ENCODE data around the gene ISCU. TPM values are rescaled to one million over a fixed set of nuclear protein-coding genes. Genes with fewer than 3 reads are reported as not detected.

Gene ISCU
- total RNA-seq, 1 experiment from 2014 or later: 84.8 TPM

- Histone ChIP-seq H3K36me3 (ENCODE audit: low read depth) (no peaks in the 10 kb centered on the region), H2AFZ (no peak overlapping the region), H3K4me1 (replicated peaks; ENCODE audit: insufficient read depth) (0 out of 2 replicates have a peak, but pooled peaks cover 5% of the 10 kb centered on the region), H3F3A (ENCODE audit: insufficient read depth, low read depth) (no peaks in the 10 kb centered on the region), H3K9me2 (ENCODE audit: insufficient read depth) (no peaks in the 10 kb centered on the region), H3K4me3 (no peak overlapping the region), H4K20me1 (ENCODE audit: insufficient read depth) (no peaks in the 10 kb centered on the region), H3K79me2 (ENCODE audit: low read depth) (no peaks in the 10 kb centered on the region), H3K9me3 (ENCODE audit: insufficient read depth, low read depth) (no peaks in the 10 kb centered on the region), H3K27me3 (ENCODE audit: insufficient read depth, low read depth) (no peaks in the 10 kb centered on the region), H3K4me2 (no peak overlapping the region), H3K27ac (no peak overlapping the region)
- DNase-seq: no peak
- BruUV-seq (replicated peaks): no TSS peak
- intact Hi-C loops (cut with micrococcal nuclease; ENCODE audit: unreplicated experiment): loop anchor here (10.0 kb wide), 2 partner anchors 96 to 696 kb away; partner anchors contain the start of gene FICD
- TF ChIP-seq CTCF (conservative IDR thresholded peaks at IDR 0.05): no peak
- TF ChIP-seq EZH2 (IDR thresholded peaks at IDR 0.05; ENCODE audit: low read depth): no peak
- ChIA-PET POLR2A (ENCODE audit: unreplicated experiment) (no interaction called here), CTCF (interaction anchor here (0.6 kb wide), 1 partner anchor 741 kb away, joined by 8 read pairs; no protein-coding TSS in a partner anchor)
These were observed 48.6 kb downstream of the ISCU start for GRCh38 chr12:108610856-108611605.

- Histone ChIP-seq H3K4me3 (no peak overlapping the region), H3K36me3 (ENCODE audit: low read depth) (no peaks in the 10 kb centered on the region), H3F3A (ENCODE audit: insufficient read depth, low read depth) (no peaks in the 10 kb centered on the region), H3K27me3 (ENCODE audit: insufficient read depth, low read depth) (no peaks in the 10 kb centered on the region), H3K4me2 (no peak overlapping the region), H3K9me3 (ENCODE audit: insufficient read depth, low read depth) (no peaks in the 10 kb centered on the region), H2AFZ (no peak overlapping the region), H4K20me1 (ENCODE audit: insufficient read depth) (no peaks in the 10 kb centered on the region), H3K9me2 (ENCODE audit: insufficient read depth) (no peaks in the 10 kb centered on the region), H3K4me1 (replicated peaks; ENCODE audit: insufficient read depth) (0 out of 2 replicates have a peak, but pooled peaks cover 5% of the 10 kb centered on the region), H3K27ac (no peak overlapping the region), H3K79me2 (ENCODE audit: low read depth) (no peaks in the 10 kb centered on the region)
- no peak for DNase-seq
- no TSS peak for BruUV-seq (replicated peaks)
- intact Hi-C loops (cut with micrococcal nuclease; ENCODE audit: unreplicated experiment): loop anchor here (10.0 kb wide), 2 partner anchors 97 to 697 kb away; partner anchors contain the start of gene FICD
- POLR2A ChIA-PET (ENCODE audit: unreplicated experiment): no interaction called here
- TF ChIP-seq EZH2 (IDR thresholded peaks at IDR 0.05; ENCODE audit: low read depth): no peak
- TF ChIP-seq CTCF (conservative IDR thresholded peaks at IDR 0.05): peak; percentile 58
- CTCF ChIA-PET: interaction anchor here (0.6 to 1.0 kb wide), 2 partner anchors 189 to 741 kb away, joined by 4 to 8 read pairs; no protein-coding TSS in a partner anchor
These were observed 49.6 kb downstream of the ISCU start for GRCh38 chr12:108611884-108612415.

GRCh38 chr12:108612788-108613282, 50.4 kb downstream of the ISCU start:
- POLR2A ChIA-PET (ENCODE audit: unreplicated experiment): no interaction called here
- TF ChIP-seq CTCF (conservative IDR thresholded peaks at IDR 0.05) (no peak), EZH2 (IDR thresholded peaks at IDR 0.05; ENCODE audit: low read depth) (no peak)
- BruUV-seq (replicated peaks): no TSS peak

More at GRCh38 chr12:108612788-108613282, 50.4 kb downstream of the ISCU start:
- no peaks in the 10 kb centered on the region for H3K79me2 ChIP-seq (ENCODE audit: low read depth)
- CTCF ChIA-PET: interaction anchor here (0.5 to 1.0 kb wide), 2 partner anchors 34 to 188 kb away, joined by 4 read pairs; no protein-coding TSS in a partner anchor
- H3K9me3 ChIP-seq (ENCODE audit: insufficient read depth, low read depth): no peaks in the 10 kb centered on the region
- H3K27me3 ChIP-seq (ENCODE audit: insufficient read depth, low read depth): no peaks in the 10 kb centered on the region
- H3K36me3 ChIP-seq (ENCODE audit: low read depth): no peaks in the 10 kb centered on the region
- no peaks in the 10 kb centered on the region for H4K20me1 ChIP-seq (ENCODE audit: insufficient read depth)
- H3K9me2 ChIP-seq (ENCODE audit: insufficient read depth): no peaks in the 10 kb centered on the region
- H2AFZ ChIP-seq: no peak overlapping the region
- H3K4me2 ChIP-seq: no peak overlapping the region
- 0 out of 2 replicates have a peak, but pooled peaks cover 5% of the 10 kb centered on the region for H3K4me1 ChIP-seq (replicated peaks; ENCODE audit: insufficient read depth)
- H3K27ac ChIP-seq: no peak overlapping the region
- intact Hi-C loops (cut with micrococcal nuclease; ENCODE audit: unreplicated experiment): loop anchor here (10.0 kb wide), 2 partner anchors 98 to 698 kb away; partner anchors contain the start of gene FICD
- no peak for DNase-seq
- no peaks in the 10 kb centered on the region for H3F3A ChIP-seq (ENCODE audit: insufficient read depth, low read depth)
- no peak overlapping the region for H3K4me3 ChIP-seq

All from PC-9 (cell line).